ENCODE results near the gene DAB2IP.

DAB2IP gene

GRCh38 chr9:121766081-121766683, 114.7 kb downstream of the DAB2IP start:
- no peak for DNase-seq

- DNase-seq: no peak
These were observed 115.8 kb downstream of the DAB2IP start for GRCh38 chr9:121767171-121767769.

- no peak for DNase-seq
These were observed 117.1 kb downstream of the DAB2IP start for GRCh38 chr9:121768416-121769015.

GRCh38 chr9:121769939-121770338, 118.5 kb downstream of the DAB2IP start:
- DNase-seq: no peak

- no peak for DNase-seq
These were observed 119.2 kb downstream of the DAB2IP start for GRCh38 chr9:121770415-121771273.

GRCh38 chr9:121771418-121771817, 120.0 kb downstream of the DAB2IP start:
- DNase-seq: no peak

- no peak for DNase-seq
These were observed 120.6 kb downstream of the DAB2IP start for GRCh38 chr9:121771851-121772599.

- no peak for DNase-seq
These were observed 121.3 kb downstream of the DAB2IP start for GRCh38 chr9:121772600-121773285.

- no peak for DNase-seq
These were observed 122.0 kb downstream of the DAB2IP start for GRCh38 chr9:121773286-121773953.

- no peak for DNase-seq
These were observed 122.7 kb downstream of the DAB2IP start for GRCh38 chr9:121773954-121774714.

- no peak for DNase-seq
These were observed 123.5 kb downstream of the DAB2IP start for GRCh38 chr9:121774715-121775613.

GRCh38 chr9:121776001-121776738, 124.7 kb downstream of the DAB2IP start:
- no peak for DNase-seq

GRCh38 chr9:121776739-121777637, 125.6 kb downstream of the DAB2IP start:
- DNase-seq: no peak

GRCh38 chr9:121778252-121779225, 127.1 kb downstream of the DAB2IP start:
- DNase-seq: no peak

GRCh38 chr9:121779381-121780117, 128.1 kb downstream of the DAB2IP start:
- no peak for DNase-seq

Measured in CD4-positive, alpha-beta T cell treated with Interferon gamma for 1 hour (primary cell).